Stimulated activated CD8-positive, alpha-beta memory T cell treated with anti-CD3 and anti-CD28 coated beads, Interleukin-15, amount 100 ng/mL, for 24 hours (primary cell): Measurements from ENCODE around the gene CCNC.

Experiments used
- DNase-seq: peaks from one replicate; pipeline ENCODE4 v3.0.0-alpha.2; 2020; ENCODE audit warnings: low read depth

Gene CCNC

DNA sequence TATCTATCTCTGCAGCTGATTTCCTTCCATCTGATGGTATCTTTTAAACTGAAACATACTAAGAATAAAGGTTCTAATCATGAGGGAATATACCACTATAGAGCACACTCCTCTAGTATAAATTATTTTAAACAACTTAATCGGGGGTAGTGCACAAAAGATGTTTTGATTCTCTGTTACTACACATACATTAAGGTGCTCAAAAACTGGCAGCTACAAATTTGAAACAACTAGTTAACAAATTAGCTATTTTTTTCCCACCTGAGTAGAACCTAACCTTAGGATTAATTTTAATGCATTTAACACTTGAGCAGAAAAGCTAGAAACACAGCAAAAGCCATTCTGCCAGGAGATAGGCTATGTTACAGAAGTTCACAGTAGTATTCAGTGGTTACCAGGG, 23.0 kb downstream of the CCNC start:
- DNase-seq: no peak

DNA sequence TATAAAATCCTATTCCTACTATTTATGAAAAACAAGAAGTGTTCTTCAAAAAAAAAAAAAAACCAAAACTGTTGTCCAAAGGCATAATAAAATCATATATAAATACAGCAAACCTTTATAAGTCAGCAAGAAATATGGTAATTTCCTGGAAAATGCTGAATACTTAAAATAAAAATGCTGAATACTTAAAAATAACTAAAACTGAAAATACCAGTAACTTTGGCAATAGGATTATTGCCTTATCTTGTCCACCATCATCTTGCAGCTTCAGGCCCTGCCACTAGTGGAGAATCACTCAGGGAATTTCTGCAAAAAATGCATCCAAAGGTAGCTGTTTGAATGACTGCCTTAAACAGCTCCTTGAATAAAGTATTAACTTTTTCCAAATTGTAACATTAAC, 24.5 kb downstream of the CCNC start:
- DNase-seq: no peak

DNA sequence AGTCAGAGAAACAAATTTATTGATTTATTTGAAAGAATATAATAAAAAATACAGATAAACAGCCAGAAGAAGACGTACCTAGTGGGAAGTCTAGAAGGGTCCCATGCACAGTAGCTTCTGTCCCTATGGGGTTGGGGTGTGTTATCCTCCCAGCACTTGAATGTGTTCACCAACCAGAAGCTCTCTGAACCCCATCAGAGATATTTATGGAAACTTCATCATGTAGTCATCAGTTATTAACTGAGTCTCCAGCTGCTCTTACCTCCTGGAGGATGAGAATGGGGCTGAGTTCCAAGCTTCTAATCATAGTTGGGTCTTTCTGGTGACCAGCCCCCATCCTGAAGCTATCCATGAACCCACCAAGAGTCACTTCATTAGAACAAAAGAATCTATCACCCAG, 37.8 kb downstream of the CCNC start:
- DNase-seq: no peak

DNA sequence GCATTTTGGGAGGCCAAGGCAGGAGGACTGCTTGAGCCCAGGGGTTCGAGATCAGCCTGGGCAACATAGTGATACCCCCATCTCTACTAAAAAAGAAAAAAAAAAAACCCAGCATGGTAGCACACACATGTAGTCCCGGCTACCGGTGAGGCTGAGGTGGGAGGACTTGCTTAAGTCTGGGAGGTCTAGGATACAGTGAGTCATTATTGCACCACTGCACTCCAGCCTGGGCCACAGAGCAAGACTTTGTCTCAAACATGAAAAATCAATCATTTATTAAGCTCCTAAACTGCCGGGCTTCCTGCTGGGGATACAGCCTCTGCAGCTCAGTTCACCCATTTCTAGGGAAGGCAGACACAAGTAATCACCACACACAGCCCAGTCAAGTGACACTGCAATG, 45.9 kb downstream of the CCNC start:
- no peak for DNase-seq

DNA sequence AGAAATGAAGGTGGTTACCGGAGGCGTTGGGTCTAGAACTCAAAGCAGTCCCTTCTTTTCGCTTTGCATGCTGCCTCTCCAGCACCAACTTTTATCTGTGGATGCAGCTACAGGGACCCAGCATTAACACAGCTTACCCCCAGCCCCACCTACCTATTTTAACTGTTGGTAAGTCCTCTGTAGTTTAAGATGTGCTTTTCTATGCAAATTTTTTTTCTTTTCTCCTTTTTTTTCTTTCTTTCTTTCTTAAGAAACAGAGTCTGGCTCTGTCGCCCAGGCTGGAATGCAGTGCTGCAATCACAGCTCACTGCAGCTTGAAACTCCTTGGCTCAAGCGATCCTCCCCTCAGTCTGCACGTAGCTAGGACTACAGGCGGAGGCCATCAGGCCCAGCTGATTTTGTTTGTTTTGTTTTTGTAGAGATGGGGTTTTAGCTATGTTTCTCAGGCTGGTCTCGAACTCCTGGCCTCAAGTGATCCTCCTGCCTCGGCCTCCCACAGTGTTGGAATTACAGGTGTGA, 46.8 kb downstream of the CCNC start:
- DNase-seq: no peak

DNA sequence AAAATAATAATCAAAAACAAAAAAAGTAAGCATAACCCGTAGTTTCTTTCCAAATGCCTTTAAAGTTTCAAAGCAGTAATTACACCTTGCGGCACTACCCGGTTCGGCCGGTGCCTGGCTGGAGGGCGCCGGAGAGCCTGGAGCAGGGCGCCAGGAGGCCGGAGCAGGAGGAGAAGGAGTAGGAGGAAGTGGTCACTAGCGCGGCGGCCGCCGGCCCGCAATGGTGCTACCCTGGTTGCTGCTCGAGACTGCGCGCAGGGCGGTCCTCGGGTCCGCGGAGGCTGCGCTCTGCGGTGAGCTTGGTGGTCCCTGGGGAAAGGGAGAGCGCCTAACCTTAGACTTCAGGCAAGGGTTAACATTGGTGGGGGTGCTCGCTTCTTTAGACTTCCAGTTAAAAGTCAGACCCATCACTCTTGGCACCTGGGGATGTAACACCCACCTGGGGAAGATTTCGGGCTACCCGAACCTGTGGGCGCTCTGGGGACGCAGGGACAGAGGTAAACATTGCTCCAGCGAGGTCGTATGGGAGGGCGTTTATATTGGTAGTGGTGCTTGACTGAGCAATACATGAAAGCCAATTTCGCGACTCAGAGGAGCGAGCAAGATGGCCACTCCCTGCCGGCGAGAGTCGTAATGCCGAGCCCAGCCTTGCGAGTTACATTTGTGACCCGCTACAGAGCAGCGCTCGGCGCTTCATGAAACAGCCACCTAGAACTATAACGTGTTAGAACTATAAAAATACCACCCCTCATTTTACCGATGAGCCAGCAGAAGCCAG, 47.4 kb downstream of the CCNC start:
- peak; percentile 23 for DNase-seq

DNA sequence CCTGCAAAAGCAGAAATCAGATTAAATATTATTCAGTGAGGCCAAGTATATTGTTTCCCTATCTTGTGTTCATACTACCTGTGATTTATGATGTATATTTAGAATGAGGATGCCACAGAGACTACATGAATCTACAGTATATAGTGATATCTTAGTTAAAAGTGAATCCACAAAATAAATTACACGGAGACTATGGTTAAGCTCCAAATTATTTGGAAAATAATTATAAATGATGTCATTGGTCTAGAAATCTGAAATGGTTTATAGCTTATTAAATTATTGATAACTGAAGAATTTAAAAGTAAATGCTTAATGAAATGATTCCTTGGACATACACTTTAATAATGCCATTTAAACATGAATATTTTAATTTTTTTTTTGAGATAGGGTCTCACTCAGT, 49.0 kb downstream of the CCNC start:
- no peak for DNase-seq

DNA sequence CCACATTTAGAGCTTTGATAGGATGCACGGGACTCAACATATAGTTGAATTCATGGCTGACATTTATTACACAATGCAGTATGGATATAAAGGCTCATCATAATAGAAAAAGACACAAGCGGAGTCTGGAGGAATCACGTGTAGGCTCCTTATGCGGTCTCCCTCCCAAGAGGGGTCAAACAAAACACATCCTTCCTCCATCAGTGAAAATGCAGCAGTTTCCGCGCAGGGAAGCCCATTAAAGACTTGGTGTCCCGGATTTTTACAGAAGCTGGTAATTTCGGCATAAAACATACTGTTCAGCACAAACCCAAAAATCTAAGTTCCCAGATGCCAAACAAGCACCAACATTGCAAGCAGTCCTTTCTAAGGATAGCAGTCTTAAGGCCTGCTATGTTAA, 54.4 kb downstream of the CCNC start:
- DNase-seq: no peak

DNA sequence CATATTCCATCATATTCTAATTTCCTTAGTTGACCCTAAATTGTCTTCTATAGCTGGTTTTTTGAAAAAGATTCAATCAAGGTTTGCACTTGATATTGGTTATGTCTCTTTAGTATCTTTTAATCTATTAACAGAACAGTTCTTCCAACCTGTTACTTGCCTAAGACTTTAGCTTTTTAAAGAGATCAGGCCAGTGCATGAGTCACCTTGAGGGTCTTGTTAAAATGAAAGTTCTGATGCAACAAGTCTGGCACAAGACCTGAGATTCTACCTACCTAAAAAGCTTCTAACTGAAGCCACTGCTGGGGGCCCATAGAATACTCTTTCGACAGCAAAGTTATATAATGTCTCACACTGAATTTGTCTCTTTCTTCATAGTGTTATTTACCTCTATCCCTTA, 56.4 kb downstream of the CCNC start:
- DNase-seq: no peak

DNA sequence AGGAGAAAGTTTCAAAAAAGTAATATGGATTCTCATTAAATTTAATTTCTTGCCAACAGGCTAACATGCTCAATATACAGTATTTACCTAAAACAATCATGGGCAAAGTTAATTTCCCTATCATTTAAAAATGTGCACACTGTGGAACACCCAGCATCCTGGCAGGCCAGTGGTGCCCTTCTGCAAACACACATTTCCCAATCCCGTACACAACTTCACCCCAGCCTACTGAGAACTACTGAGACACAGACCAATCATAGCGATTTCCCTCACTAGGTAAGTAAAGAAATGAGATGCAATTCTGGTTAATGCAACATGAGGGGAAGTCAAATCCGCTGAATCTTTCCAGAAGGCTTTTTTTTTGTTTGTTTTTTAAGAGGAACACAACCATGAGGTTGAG, 60.8 kb downstream of the CCNC start:
- DNase-seq: no peak

DNA sequence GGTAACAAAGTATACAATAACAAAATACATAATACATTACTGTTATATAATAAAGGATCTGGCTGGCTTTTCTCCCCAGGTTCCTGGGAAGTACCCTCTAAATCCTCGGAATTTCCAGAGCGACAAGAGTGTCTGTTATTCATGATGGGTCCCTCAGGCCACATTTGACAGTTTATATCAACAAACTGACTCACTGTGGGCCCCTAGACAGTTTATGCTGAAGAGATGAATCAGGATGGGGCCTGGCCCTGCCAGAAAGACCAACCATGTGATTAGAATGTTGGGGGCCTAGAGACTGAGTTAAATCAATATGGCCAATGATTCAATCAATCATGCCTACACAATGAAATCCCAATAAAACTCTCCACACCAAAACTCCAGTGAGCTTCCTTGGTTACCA, 66.7 kb downstream of the CCNC start:
- no peak for DNase-seq

DNA sequence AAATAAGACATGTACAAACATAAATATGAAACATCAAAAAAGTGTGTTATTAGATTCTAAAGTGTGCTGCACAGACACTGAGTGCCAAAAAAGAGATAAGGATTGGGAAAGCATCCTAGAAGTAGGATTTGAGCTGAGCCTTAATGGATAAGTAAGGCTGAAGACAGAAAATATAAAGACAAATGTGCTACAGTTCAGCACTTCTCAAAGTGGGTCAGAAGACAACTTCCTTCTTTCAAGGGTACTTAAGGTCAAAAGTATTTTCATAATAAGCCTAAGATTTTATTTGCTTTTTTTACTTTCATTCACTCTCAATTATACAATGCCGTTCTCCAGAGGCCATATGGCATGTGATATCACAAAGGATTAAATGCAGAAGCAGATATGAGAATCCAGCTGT, 70.0 kb downstream of the CCNC start:
- no peak for DNase-seq

DNA sequence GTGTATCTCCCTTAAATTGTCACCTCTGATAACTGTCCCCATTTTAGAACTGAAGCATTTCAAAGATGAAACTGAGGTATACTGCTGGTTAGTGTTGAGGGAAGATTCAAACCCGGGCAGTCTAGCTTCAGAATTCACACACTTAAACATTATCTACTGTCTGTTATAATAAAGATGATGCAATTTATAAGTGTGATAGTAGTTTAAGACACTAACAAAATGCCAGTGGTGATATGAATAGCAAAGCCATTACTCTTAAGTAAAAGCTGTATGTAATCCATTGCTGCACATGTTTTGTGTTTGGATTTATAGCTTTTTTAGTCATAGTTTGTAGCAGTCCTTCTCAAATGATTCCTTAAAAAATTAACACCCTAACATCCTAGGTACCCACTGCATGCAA, 73.0 kb downstream of the CCNC start:
- no peak for DNase-seq
